ENCODE results near the gene GRIK1. TPM values are rescaled to one million over a fixed set of nuclear protein-coding genes. Genes with fewer than 3 reads are reported as not detected.

The GRIK1 gene
- total RNA-seq, 1 donor from 2014 or later: not detected

DNA sequence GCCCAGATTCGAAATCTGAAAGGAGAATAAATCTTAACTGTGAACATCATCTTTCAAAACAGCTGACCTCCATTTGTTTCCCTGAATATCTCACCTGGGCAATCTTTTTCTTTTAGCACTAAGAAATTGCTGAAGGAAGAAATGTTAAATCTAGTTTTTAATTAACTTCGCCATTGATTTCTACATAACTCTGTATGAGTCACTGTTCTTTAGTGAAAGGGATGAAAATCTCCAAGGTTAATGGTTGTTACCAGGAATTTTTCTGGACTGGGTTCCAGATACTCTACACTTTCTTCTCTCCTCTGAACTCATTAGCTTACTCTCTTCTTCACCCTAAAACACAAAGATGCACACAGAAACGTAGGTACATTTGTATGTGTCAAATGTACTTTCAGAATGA, 405.3 kb downstream of the GRIK1 start:
- Mint-ChIP-seq H3K9me3 (ENCODE audit: unreplicated experiment) (no peaks in the 10 kb centered on the region), H3K4me1 (ENCODE audit: unreplicated experiment) (no peaks in the 10 kb centered on the region), H3K27me3 (ENCODE audit: unreplicated experiment) (no peaks in the 10 kb centered on the region), H3K27ac (ENCODE audit: unreplicated experiment) (no peak overlapping the region), H3K36me3 (ENCODE audit: low read depth, unreplicated experiment) (no peaks in the 10 kb centered on the region), H3K4me3 (ENCODE audit: unreplicated experiment) (no peak overlapping the region)
- TF ChIP-seq, protein P1, sequence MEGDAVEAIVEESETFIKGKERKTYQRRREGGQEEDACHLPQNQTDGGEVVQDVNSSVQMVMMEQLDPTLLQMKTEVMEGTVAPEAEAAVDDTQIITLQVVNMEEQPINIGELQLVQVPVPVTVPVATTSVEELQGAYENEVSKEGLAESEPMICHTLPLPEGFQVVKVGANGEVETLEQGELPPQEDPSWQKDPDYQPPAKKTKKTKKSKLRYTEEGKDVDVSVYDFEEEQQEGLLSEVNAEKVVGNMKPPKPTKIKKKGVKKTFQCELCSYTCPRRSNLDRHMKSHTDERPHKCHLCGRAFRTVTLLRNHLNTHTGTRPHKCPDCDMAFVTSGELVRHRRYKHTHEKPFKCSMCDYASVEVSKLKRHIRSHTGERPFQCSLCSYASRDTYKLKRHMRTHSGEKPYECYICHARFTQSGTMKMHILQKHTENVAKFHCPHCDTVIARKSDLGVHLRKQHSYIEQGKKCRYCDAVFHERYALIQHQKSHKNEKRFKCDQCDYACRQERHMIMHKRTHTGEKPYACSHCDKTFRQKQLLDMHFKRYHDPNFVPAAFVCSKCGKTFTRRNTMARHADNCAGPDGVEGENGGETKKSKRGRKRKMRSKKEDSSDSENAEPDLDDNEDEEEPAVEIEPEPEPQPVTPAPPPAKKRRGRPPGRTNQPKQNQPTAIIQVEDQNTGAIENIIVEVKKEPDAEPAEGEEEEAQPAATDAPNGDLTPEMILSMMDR (IDR thresholded peaks at IDR 0.05; ENCODE audit: unreplicated experiment): no peak
- DNase-seq (ENCODE audit: low spot score): no peak

DNA sequence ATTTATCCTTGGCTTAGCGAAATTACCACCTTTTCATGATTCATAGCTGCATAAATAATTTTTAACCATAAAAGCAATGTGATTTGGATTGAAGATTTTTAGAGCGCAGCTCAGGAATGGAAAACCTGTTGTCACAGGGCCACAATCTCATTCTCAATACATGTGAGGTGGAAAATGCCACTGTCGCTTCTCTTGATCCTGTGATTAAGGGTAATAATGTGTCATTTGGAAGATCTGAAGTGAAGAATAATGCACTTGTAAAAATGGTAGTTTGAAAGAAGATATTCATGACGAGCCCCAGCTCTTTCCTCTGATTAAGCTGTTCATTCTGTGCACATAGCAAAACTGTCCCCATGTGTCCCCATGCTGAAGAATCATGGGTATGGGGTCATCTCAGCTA, 410.7 kb downstream of the GRIK1 start:
- peaks cover 7% of the 10 kb centered on the region for H3K36me3 Mint-ChIP-seq (ENCODE audit: low read depth, unreplicated experiment)
- H3K27me3 Mint-ChIP-seq (ENCODE audit: unreplicated experiment): no peaks in the 10 kb centered on the region
- H3K27ac Mint-ChIP-seq (ENCODE audit: unreplicated experiment): no peak overlapping the region
- peaks cover 11% of the 10 kb centered on the region for H3K9me3 Mint-ChIP-seq (ENCODE audit: unreplicated experiment)
- TF ChIP-seq, protein P1 (IDR thresholded peaks at IDR 0.05; ENCODE audit: unreplicated experiment): no peak
- no peaks in the 10 kb centered on the region for H3K4me1 Mint-ChIP-seq (ENCODE audit: unreplicated experiment)
- DNase-seq (ENCODE audit: low spot score): no peak
- H3K4me3 Mint-ChIP-seq (ENCODE audit: unreplicated experiment): no peak overlapping the region

DNA sequence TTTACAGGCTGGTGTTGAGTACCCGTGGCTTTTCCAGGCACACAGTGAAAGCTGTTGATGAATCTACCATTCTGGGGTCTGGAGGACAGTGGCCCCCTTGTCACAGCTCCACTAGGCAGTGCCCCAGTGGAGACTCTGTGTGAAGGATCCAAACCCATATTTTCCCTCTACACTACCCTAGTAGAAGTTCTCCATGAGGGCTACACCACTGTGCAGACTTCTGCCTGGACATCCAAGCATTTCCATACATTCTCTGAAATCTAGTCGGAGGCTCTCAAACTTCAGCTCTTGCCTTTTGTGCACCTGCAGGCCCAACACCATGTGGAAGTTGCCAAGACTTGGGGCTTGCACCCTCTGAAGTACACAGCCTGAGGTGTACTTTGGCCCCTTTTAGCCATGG, 413.3 kb downstream of the GRIK1 start:
- Mint-ChIP-seq H3K9me3 (ENCODE audit: unreplicated experiment) (peaks cover 11% of the 10 kb centered on the region), H3K4me3 (ENCODE audit: unreplicated experiment) (no peak overlapping the region), H3K4me1 (ENCODE audit: unreplicated experiment) (no peaks in the 10 kb centered on the region), H3K27me3 (ENCODE audit: unreplicated experiment) (no peaks in the 10 kb centered on the region), H3K36me3 (ENCODE audit: low read depth, unreplicated experiment) (peaks cover 7% of the 10 kb centered on the region), H3K27ac (ENCODE audit: unreplicated experiment) (no peak overlapping the region)
- TF ChIP-seq, protein P1 (IDR thresholded peaks at IDR 0.05; ENCODE audit: unreplicated experiment): no peak
- DNase-seq (ENCODE audit: low spot score): no peak

DNA sequence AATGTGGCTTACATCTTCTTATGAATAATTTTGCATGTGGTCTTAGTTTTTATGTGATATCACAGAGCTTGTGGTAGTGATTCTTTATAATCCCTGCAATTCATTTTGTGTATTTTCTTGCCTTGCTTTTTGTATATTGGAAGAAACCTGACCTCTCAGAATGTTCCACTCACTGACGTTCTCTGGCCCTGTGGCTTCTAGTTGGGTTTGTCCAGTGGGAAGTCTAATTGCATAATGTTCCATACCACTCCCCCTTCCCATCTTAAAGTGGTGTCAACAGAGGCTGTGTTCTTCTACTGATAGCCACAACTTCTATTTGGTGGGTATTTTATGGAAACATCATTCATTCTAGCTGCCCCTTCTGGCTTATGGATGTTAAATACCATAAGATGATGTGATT, 415.7 kb downstream of the GRIK1 start:
- TF ChIP-seq, protein P1 (IDR thresholded peaks at IDR 0.05; ENCODE audit: unreplicated experiment): no peak
- peaks cover 11% of the 10 kb centered on the region for H3K9me3 Mint-ChIP-seq (ENCODE audit: unreplicated experiment)
- H3K27me3 Mint-ChIP-seq (ENCODE audit: unreplicated experiment): no peaks in the 10 kb centered on the region
- no peak for DNase-seq (ENCODE audit: low spot score)
- no peak overlapping the region for H3K27ac Mint-ChIP-seq (ENCODE audit: unreplicated experiment)
- no peaks in the 10 kb centered on the region for H3K4me1 Mint-ChIP-seq (ENCODE audit: unreplicated experiment)
- H3K36me3 Mint-ChIP-seq (ENCODE audit: low read depth, unreplicated experiment): peaks cover 7% of the 10 kb centered on the region
- H3K4me3 Mint-ChIP-seq (ENCODE audit: unreplicated experiment): no peak overlapping the region

DNA sequence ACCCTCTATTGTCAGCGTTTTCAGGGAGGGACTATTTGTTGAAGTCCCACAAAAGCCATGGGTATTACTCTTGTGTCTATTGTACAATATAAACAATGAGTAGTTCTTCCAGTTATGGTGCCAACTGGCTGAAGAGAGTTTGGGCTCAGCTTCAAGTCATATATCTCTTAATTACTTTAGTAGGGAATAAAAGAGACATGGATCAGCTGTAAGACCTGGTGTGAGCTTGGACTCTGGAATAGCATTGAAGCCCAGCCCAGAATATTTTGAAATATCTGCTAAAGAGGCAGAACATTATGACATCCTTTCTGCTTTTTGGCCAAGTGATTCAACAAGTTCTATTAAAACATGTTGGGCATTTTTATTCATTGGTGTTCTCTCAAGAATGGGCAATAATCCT, 416.1 kb downstream of the GRIK1 start:
- H3K36me3 Mint-ChIP-seq (ENCODE audit: low read depth, unreplicated experiment): peaks cover 7% of the 10 kb centered on the region
- no peaks in the 10 kb centered on the region for H3K27me3 Mint-ChIP-seq (ENCODE audit: unreplicated experiment)
- H3K9me3 Mint-ChIP-seq (ENCODE audit: unreplicated experiment): peaks cover 11% of the 10 kb centered on the region
- no peak overlapping the region for H3K27ac Mint-ChIP-seq (ENCODE audit: unreplicated experiment)
- H3K4me3 Mint-ChIP-seq (ENCODE audit: unreplicated experiment): no peak overlapping the region
- DNase-seq (ENCODE audit: low spot score): no peak
- TF ChIP-seq, protein P1 (IDR thresholded peaks at IDR 0.05; ENCODE audit: unreplicated experiment): no peak
- H3K4me1 Mint-ChIP-seq (ENCODE audit: unreplicated experiment): no peaks in the 10 kb centered on the region
